Measurements from ENCODE around the gene UBXN11.
A peak's percentile ranks its signal among the peaks of the same experiment; 100 is the strongest.
"Not testable (repeated sequence)": the region's sequence is repeated elsewhere in the genome, so short reads cannot be mapped to it uniquely, and the experiment has no call there.

UBXN11 gene

GRCh38 chr1:26336477-26337205 lies 30.2 kb upstream of the UBXN11 start:
- DNase-seq (ENCODE audit: low read depth in 2 of 2): peak; percentile 64 to 77

GRCh38 chr1:26335774-26336476 lies 29.5 kb upstream of the UBXN11 start:
- no peak for DNase-seq (ENCODE audit: low read depth in 2 of 2)

DNA sequence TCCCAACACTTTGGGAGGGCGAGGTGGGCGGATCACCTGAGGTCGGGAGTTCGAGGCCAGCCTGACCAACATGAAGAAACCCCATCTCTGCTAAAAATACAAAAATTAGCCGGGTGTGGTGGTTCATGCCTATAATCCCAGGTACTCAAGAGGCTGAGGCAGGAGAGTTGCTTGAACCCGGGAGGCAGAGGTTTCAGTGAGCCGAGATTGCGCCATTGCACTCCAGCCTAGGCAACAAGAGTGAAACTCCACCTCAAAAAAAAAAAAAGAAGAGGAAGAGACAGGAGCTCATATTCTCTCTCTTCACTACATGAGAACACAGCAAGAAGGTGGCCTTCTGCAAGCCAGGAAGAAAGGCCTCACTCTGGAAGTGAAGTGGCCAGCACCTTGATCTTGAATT lies 26.9 kb upstream of the UBXN11 start:
- DNase-seq (ENCODE audit: low read depth in 2 of 2): not testable (repeated sequence)

GRCh38 chr1:26330276-26330675 lies 23.8 kb upstream of the UBXN11 start:
- DNase-seq (ENCODE audit: low read depth in 2 of 2): no peak

DNA sequence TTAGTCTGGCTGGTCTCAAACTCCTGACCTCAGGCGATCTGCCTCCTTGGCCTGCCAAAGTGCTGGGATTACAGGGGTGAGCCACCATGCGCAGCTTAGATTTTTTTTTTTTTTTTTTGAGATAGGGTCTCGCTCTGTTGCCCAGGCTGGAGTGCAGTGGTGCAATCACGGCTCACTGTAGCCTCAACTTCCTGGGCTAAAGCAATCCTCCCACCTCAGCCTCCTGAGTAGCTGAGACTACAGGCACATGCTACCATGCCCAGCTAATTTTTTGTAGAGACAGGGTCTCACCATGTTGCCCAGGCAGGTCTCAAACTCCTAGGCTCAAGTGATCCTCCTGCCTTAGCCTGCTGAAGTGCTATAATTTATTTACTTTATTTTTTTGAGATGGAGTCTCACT lies 22.9 kb upstream of the UBXN11 start:
- DNase-seq (ENCODE audit: low read depth in 2 of 2): not testable (repeated sequence)

DNA sequence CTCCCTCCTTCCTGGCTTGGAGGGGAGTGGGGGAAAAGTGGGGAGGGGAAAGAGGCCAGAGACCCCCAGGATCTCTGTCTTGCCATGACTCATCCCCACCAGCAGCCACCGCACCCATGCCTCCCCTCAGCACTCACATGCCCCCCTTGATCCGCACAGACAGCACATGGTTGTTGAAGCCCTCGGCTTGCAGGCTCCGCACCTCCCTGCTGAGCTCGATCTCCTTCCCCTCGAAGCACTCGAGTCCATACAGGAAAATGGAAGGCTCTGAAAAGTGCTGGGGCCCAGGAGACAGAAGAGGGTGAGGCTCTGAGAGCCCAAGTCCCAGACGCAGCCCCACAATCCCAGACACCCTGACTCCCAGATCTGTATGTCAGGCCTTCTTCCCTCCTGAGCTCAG lies 22.2 kb upstream of the UBXN11 start:
- no peak for DNase-seq (ENCODE audit: low read depth in 2 of 2)

DNA sequence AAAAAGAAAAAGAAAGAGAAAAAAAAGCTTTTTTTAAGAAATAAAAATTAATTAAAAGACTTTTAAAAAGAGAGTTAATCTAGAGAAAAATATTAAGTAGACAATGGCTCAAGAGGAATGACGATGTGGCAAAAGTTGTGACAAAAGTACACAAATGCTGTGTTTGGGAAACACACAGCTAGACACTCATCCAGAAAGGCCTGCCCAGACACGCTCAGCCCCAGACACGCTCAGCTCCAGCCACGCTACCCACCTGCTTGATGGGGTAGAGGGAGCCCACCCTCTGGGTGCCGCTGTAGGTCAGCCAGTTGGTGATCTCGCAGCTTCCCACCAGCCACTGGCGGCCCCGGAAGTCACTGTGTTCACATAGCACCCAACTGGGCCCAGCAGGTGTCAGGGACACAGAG lies 21.5 kb upstream of the UBXN11 start:
- DNase-seq (ENCODE audit: low read depth in 2 of 2): no peak

- DNase-seq (ENCODE audit: low read depth in 2 of 2): no peak
Measured at GRCh38 chr1:26324550-26324949, 18.1 kb upstream of the UBXN11 start.

DNA sequence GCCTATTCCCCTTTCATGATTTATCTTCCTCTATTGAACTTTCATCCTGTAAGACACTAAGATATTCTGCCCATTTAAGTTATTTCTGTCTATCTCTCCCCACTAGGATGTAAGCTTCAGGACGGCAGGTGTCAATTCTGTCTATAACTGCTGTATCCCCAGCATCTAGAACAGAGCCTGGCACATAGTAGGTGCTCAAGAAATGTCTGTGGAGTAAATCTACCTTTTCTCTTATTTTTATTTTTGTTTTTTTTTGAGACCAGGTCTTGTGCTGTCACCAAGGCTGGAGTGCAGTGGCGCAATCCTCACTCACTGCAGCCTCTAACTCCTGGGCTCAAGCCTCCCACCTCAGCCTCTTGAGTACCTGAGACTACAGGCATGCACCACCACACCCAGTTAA lies 16.9 kb upstream of the UBXN11 start:
- no peak for DNase-seq (ENCODE audit: low read depth in 2 of 2)

DNA sequence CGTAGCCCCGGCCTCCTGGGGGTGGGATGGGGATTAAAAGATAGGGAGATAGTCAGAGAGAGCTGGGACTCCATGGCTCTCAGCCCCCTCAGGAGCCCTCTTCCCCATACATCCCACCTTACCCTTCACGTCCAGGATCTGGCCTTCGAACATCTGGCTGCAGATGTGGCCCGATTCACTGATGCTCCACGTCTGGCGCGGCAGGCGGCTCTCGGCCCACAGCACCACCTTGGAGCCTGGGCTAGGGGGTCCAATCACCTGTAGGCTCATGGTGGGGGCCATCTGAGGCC lies 15.6 kb upstream of the UBXN11 start:
- DNase-seq (ENCODE audit: low read depth in 2 of 2): no peak

GRCh38 chr1:26321315-26322041 lies 15.0 kb upstream of the UBXN11 start:
- DNase-seq (ENCODE audit: low read depth in 2 of 2): peak; percentile 88 to 97

DNA sequence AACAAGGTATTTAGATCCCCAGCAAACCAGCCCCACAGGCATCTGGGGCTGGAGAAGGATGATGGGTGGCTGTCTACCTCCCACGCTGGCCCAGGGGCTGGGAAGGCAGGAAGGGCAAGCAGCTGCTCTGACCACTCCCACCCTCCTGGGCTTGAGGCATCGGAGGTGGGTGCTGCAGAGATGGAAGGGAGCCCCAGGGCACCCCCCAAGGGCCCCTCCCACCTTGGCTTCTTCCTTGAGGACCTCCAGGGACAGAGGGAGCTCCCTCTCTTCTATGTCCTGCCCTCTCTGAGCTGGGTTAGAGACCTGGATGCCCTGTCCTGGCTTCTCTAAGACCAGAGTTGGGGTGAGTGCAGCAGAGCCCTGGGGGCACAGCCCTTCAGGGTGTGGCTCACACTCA lies 14.5 kb upstream of the UBXN11 start:
- no peak for DNase-seq (ENCODE audit: low read depth in 2 of 2)

DNA sequence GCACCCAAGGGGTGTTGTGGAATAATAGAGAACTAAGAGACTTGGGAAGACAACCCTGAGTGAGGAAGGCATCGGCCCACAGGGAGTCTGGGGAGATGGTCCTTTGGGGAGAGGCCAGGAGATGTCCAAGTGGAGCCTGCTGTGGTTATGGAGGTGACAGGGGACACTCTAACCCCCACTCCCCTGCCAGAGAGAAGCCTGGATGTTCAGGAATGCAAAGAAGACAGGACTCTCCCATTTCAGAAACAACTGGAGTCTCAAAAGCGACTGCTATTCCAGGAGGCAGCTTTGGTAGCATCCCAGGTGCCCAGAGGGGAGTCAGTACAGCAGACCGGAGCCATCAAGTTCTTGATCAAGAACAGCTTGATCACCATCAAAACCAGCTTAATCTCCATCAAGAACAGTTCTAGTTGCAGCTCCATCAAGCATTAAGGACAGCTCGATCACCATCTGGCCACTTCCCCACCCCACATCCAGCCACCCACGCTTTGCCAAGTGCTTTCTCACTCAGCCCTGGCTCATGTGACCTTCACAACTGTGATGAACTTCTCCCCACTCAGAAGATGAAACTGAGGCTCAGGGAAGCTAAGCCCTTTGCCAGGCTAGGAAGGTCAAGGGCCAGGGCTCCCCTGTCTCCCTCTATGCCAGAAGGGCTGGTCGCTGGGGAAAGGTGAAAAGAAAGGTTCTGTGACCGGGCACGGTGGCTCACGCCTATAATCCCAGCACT lies 12.1 kb upstream of the UBXN11 start:
- no peak for DNase-seq (ENCODE audit: low read depth in 2 of 2)

GRCh38 chr1:26317612-26318337 lies 11.3 kb upstream of the UBXN11 start, which contains the start of gene CD52:
TSS of gene CD52 (plus strand) at chr1:26317958. CDS start at chr1:26318018, 60 bp downstream.
- DNase-seq (ENCODE audit: low read depth in 2 of 2): peak in 1 of 2 donors; percentile 28

- DNase-seq (ENCODE audit: low read depth in 2 of 2): no peak
Measured at GRCh38 chr1:26317146-26317545, 10.7 kb upstream of the UBXN11 start.

GRCh38 chr1:26315874-26316850 lies 9.7 kb upstream of the UBXN11 start:
- no peak for DNase-seq (ENCODE audit: low read depth in 2 of 2)

- no peak for DNase-seq (ENCODE audit: low read depth in 2 of 2)
Measured at GRCh38 chr1:26314501-26314900, 8.1 kb upstream of the UBXN11 start.

GRCh38 chr1:26307966-26308899 lies 1.8 kb upstream of the UBXN11 start:
- DNase-seq (ENCODE audit: low read depth in 2 of 2): not testable (repeated sequence)

- no peak for DNase-seq (ENCODE audit: low read depth in 2 of 2)
Measured at GRCh38 chr1:26307363-26307781, 936 bp upstream of the UBXN11 start.
